ENCODE data around the gene PRCC. TPM values are rescaled to one million over a fixed set of nuclear protein-coding genes. Genes with fewer than 3 reads are reported as not detected.

PRCC gene
- total RNA-seq, 2 donors from 2014 or later = 108 to 111 TPM

DNA sequence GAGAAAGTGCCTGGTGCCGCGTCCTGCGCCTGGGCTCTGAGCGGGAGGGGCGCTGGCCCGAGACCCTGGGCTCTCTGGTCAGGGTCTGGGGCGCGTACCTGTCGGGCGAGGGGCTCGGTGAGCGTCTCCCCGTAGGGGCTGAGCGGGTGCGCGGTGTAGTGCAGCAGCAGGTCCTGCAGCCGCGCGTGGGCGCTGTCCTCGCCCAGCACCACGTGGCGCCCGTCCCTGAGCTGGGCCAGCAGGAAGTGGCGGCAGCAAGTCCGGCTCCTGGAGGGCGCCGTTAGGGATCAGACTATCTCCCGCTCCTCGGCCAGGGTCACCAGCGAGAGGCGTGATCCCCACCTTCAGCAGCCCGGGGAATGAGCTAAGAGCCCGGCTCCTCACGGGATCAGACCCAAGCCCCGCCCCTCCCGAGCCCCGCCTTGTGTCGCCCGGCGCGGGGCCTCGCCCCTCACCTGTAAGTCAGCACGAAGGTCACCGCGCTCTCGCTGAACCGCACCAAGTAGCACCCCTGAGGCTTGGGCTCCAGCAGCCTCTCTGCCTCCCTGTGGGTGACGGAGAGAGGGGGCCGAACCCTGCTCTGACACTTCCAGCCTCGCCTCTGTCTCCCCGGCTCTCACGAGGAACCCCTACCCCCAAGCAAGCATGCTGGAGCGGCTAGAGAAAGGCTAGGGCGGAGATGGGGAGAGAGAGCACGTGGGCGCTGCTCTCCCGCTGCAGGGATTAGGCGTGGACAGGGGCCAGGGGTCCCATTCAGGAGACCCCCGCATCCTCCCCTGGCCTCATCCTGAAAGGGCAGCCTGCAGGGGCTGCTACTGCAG is 46.6 kb downstream of the PRCC start:
- Histone ChIP-seq H3K4me3 (ENCODE audit: low read length) (peak overlapping the region; percentile 69), H3K36me3 (ENCODE audit: control insufficient read depth, insufficient read depth, low read length) (no peaks in the 10 kb centered on the region), H3K9ac (ENCODE audit: extremely low read depth, low read length, poor library complexity, severe bottlenecking) (peak overlapping the region; percentile 15), H3K27ac (ENCODE audit: low read depth, low read length) (no peak overlapping the region), H3K4me1 (ENCODE audit: control insufficient read depth, insufficient read depth, low read length) (no peaks in the 10 kb centered on the region), H3K27me3 (ENCODE audit: control insufficient read depth, insufficient read depth, low read length, poor library complexity, severe bottlenecking) (peaks cover 30% of the 10 kb centered on the region), H3K9me3 (ENCODE audit: control insufficient read depth, low read length) (no peaks in the 10 kb centered on the region)
- peaks cover 63% of the 10 kb centered on the region for H3K27me3 Mint-ChIP-seq (ENCODE audit: insufficient read depth)
- peaks cover 11% of the 10 kb centered on the region for H3K4me1 Mint-ChIP-seq
- WGBS, 2 experiments (ENCODE audit: insufficient coverage in 1 of 2, insufficient read length in 1 of 2) = 11 to 20% methylated on average over 28 to 60 of the region's 60 CpGs
- H3K27ac Mint-ChIP-seq = peak overlapping the region; percentile 55
- H3K9me3 Mint-ChIP-seq = no peaks in the 10 kb centered on the region
- TF ChIP-seq, protein P1, sequence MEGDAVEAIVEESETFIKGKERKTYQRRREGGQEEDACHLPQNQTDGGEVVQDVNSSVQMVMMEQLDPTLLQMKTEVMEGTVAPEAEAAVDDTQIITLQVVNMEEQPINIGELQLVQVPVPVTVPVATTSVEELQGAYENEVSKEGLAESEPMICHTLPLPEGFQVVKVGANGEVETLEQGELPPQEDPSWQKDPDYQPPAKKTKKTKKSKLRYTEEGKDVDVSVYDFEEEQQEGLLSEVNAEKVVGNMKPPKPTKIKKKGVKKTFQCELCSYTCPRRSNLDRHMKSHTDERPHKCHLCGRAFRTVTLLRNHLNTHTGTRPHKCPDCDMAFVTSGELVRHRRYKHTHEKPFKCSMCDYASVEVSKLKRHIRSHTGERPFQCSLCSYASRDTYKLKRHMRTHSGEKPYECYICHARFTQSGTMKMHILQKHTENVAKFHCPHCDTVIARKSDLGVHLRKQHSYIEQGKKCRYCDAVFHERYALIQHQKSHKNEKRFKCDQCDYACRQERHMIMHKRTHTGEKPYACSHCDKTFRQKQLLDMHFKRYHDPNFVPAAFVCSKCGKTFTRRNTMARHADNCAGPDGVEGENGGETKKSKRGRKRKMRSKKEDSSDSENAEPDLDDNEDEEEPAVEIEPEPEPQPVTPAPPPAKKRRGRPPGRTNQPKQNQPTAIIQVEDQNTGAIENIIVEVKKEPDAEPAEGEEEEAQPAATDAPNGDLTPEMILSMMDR (conservative IDR thresholded peaks at IDR 0.05) = peak; percentile 71
- DNase-seq = peak; percentile 93
- H3K4me3 Mint-ChIP-seq = peak overlapping the region; percentile 45
- H3K36me3 Mint-ChIP-seq (ENCODE audit: low read depth) = no peaks in the 10 kb centered on the region

DNA sequence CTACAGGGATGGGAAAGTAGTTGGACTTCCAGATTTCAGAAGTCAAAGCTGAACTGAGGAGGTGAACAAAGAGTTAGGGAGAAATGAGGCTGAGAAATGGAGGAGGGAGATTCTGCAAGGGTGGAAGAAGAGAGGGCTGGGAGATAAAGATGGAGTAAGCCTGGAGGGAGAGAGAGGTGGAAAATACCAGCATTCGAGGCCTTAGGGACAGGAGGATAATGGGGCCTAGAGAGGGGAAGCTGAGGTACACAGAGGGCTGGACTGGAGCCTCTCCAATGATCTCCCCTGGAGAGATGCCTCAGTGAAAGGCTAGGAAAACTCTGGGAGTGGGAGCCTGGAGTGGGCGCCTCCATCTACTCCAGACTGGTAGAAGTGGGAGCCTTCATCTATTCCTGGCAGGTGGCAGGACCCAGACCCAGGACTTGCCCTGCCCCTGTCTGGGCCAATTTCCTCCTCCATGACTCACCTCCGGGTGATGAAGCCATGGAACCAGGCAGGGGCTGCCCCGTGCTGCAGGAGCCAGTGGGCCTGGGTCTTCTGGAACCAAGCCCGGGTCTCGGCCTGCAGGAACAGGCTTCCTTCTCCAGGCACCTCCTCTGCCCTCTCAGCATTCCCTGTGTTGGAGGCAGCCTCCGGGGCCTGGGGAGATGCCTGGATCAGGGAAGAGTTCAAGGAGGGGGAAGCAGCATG is 47.4 kb downstream of the PRCC start:
- Histone ChIP-seq H3K9ac (ENCODE audit: extremely low read depth, low read length, poor library complexity, severe bottlenecking) (no peak overlapping the region), H3K27ac (ENCODE audit: low read depth, low read length) (no peak overlapping the region), H3K4me3 (ENCODE audit: low read length) (no peak overlapping the region), H3K36me3 (ENCODE audit: control insufficient read depth, insufficient read depth, low read length) (no peaks in the 10 kb centered on the region), H3K9me3 (ENCODE audit: control insufficient read depth, low read length) (no peaks in the 10 kb centered on the region), H3K4me1 (ENCODE audit: control insufficient read depth, insufficient read depth, low read length) (no peaks in the 10 kb centered on the region), H3K27me3 (ENCODE audit: control insufficient read depth, insufficient read depth, low read length, poor library complexity, severe bottlenecking) (peaks cover 30% of the 10 kb centered on the region)
- 95% methylated on average over 2 to 7 of the region's 7 CpGs for WGBS, 2 experiments (ENCODE audit: insufficient coverage in 1 of 2, insufficient read length in 1 of 2)
- DNase-seq = no peak
- Mint-ChIP-seq H3K4me3 (peak overlapping the region; percentile 45), H3K9me3 (no peaks in the 10 kb centered on the region), H3K4me1 (peaks cover 11% of the 10 kb centered on the region), H3K27me3 (ENCODE audit: insufficient read depth) (peaks cover 63% of the 10 kb centered on the region), H3K36me3 (ENCODE audit: low read depth) (no peaks in the 10 kb centered on the region), H3K27ac (no peak overlapping the region)
- TF ChIP-seq, protein P1 (conservative IDR thresholded peaks at IDR 0.05) = no peak

DNA sequence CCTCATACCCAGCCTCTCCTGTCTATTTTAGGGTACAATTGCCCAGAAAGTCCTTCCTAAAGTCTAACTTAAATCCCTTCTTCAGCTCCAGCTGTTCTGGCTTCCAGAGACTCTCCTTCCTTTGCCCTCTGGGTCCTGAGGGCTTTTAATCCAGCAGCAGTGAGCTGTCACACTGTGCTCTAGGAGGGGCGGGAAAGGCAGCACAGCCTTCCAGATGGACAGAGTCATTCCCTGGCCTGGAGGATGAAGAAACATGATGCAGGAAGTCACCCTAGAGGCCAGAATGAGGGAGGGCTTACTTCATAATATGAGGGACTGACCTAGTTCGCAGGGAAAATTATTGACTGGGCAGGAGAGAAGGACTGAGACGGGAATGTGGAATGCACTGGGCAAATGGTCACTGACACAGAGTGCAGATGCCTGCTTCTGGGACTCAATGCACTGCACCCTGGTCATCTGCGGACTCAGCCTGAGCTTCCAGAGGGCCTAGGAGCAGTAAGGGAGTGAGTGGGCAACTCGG is 48.0 kb downstream of the PRCC start:
- Histone ChIP-seq H3K27ac (ENCODE audit: low read depth, low read length) (no peak overlapping the region), H3K4me3 (ENCODE audit: low read length) (no peak overlapping the region)

More for the DNA sequence above, 48.0 kb downstream of the PRCC start:
- no peaks in the 10 kb centered on the region for H3K36me3 Mint-ChIP-seq (ENCODE audit: low read depth)
- Histone ChIP-seq H3K4me1 (ENCODE audit: control insufficient read depth, insufficient read depth, low read length) (no peaks in the 10 kb centered on the region), H3K36me3 (ENCODE audit: control insufficient read depth, insufficient read depth, low read length) (no peaks in the 10 kb centered on the region), H3K9me3 (ENCODE audit: control insufficient read depth, low read length) (no peaks in the 10 kb centered on the region), H3K9ac (ENCODE audit: extremely low read depth, low read length, poor library complexity, severe bottlenecking) (no peak overlapping the region), H3K27me3 (ENCODE audit: control insufficient read depth, insufficient read depth, low read length, poor library complexity, severe bottlenecking) (peaks cover 30% of the 10 kb centered on the region)
- H3K4me3 Mint-ChIP-seq = no peak overlapping the region
- H3K27me3 Mint-ChIP-seq (ENCODE audit: insufficient read depth) = peaks cover 68% of the 10 kb centered on the region
- no peak overlapping the region for H3K27ac Mint-ChIP-seq
- peaks cover 11% of the 10 kb centered on the region for H3K4me1 Mint-ChIP-seq
- no peak for DNase-seq
- WGBS, 2 experiments (ENCODE audit: insufficient coverage in 1 of 2, insufficient read length in 1 of 2) = 71 to 89% methylated on average over 3 to 5 of the region's 5 CpGs
- TF ChIP-seq, protein P1 (conservative IDR thresholded peaks at IDR 0.05) = no peak
- H3K9me3 Mint-ChIP-seq = no peaks in the 10 kb centered on the region
